ENCODE data around the gene S100A2. TPM values are rescaled to one million over a fixed set of nuclear protein-coding genes. Genes with fewer than 3 reads are reported as not detected.

The S100A2 gene
- polyA plus RNA-seq, 2 of the 4 experiments (the other 2 are of a cell fraction) = 5.1 to 15.9 TPM

DNA sequence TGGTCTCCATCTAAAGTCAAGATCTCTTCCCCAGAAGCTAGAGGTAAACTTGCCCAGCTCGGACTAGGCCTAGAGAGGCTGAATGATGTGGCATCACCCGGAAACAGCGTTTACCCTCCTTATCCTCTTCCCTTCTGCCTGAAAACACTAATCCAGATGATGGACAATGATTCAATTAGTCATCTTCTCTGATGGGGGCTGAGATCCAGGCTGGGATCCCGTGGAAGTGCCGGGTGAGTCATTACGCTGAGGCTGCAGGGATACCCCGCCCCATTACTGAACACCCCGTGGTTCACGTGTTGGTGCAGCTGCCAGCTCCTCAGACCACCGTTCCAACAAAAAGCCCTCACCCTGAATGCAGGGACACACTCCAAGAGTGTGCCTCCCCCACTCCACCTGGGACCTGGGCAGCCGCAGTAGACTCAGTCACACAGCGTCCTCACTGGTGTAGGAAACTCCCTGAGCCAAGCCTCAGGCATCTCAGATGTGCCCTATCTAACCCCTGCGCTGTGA lies 31.9 kb downstream of the S100A2 start (continued):
- TF ChIP-seq RNF2 (IDR thresholded peaks at IDR 0.05; ENCODE audit: borderline replicate concordance, low read depth) = no peak
- TF ChIP-seq FOXS1 (CRISPR knock-in tag; IDR thresholded peaks at IDR 0.05) = no peak
- TF ChIP-seq MYC (IDR thresholded peaks at IDR 0.05; ENCODE audit: borderline replicate concordance, low read length) = no peak
- TF ChIP-seq, protein P1, sequence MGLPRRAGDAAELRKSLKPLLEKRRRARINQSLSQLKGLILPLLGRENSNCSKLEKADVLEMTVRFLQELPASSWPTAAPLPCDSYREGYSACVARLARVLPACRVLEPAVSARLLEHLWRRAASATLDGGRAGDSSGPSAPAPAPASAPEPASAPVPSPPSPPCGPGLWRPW (IDR thresholded peaks at IDR 0.05) = no peak
- TF ChIP-seq SREBF2 (IDR thresholded peaks at IDR 0.05) = no peak
- TF ChIP-seq HOXB13 (CRISPR knock-in tag; IDR thresholded peaks at IDR 0.05; ENCODE audit: low read depth) = no peak
- peak; percentile 84 for TF ChIP-seq JUNB (IDR thresholded peaks at IDR 0.05)
- no peak for TF ChIP-seq CBX2 (IDR thresholded peaks at IDR 0.05; ENCODE audit: borderline replicate concordance, low read depth)
- TF ChIP-seq NR3C1 (IDR thresholded peaks at IDR 0.05) = no peak
- TF ChIP-seq JUN (IDR thresholded peaks at IDR 0.05) = peak; percentile 75 to 89
- peak; percentile 88; the same call in 1 of the 2 replicates for TF ChIP-seq TFCP2L1 (CRISPR knock-in tag; IDR thresholded peaks at IDR 0.05)
- TF ChIP-seq, protein P2, sequence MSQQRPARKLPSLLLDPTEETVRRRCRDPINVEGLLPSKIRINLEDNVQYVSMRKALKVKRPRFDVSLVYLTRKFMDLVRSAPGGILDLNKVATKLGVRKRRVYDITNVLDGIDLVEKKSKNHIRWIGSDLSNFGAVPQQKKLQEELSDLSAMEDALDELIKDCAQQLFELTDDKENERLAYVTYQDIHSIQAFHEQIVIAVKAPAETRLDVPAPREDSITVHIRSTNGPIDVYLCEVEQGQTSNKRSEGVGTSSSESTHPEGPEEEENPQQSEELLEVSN (IDR thresholded peaks at IDR 0.05; ENCODE audit: borderline replicate concordance, low read depth) = no peak
- TF ChIP-seq, protein P3, sequence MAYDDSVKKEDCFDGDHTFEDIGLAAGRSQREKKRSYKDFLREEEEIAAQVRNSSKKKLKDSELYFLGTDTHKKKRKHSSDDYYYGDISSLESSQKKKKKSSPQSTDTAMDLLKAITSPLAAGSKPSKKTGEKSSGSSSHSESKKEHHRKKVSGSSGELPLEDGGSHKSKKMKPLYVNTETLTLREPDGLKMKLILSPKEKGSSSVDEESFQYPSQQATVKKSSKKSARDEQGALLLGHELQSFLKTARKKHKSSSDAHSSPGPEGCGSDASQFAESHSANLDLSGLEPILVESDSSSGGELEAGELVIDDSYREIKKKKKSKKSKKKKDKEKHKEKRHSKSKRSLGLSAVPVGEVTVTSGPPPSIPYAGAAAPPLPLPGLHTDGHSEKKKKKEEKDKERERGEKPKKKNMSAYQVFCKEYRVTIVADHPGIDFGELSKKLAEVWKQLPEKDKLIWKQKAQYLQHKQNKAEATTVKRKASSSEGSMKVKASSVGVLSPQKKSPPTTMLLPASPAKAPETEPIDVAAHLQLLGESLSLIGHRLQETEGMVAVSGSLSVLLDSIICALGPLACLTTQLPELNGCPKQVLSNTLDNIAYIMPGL (CRISPR knock-in tag; IDR thresholded peaks at IDR 0.05; ENCODE audit: borderline replicate concordance) = no peak
- no peak for TF ChIP-seq MAZ (IDR thresholded peaks at IDR 0.05; ENCODE audit: borderline replicate concordance, low read depth, low read length)
- TF ChIP-seq, protein P4, sequence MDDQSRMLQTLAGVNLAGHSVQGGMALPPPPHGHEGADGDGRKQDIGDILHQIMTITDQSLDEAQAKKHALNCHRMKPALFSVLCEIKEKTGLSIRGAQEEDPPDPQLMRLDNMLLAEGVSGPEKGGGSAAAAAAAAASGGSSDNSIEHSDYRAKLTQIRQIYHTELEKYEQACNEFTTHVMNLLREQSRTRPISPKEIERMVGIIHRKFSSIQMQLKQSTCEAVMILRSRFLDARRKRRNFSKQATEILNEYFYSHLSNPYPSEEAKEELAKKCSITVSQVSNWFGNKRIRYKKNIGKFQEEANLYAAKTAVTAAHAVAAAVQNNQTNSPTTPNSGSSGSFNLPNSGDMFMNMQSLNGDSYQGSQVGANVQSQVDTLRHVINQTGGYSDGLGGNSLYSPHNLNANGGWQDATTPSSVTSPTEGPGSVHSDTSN (IDR thresholded peaks at IDR 0.05) = peak; percentile 86
- TF ChIP-seq, protein P5, sequence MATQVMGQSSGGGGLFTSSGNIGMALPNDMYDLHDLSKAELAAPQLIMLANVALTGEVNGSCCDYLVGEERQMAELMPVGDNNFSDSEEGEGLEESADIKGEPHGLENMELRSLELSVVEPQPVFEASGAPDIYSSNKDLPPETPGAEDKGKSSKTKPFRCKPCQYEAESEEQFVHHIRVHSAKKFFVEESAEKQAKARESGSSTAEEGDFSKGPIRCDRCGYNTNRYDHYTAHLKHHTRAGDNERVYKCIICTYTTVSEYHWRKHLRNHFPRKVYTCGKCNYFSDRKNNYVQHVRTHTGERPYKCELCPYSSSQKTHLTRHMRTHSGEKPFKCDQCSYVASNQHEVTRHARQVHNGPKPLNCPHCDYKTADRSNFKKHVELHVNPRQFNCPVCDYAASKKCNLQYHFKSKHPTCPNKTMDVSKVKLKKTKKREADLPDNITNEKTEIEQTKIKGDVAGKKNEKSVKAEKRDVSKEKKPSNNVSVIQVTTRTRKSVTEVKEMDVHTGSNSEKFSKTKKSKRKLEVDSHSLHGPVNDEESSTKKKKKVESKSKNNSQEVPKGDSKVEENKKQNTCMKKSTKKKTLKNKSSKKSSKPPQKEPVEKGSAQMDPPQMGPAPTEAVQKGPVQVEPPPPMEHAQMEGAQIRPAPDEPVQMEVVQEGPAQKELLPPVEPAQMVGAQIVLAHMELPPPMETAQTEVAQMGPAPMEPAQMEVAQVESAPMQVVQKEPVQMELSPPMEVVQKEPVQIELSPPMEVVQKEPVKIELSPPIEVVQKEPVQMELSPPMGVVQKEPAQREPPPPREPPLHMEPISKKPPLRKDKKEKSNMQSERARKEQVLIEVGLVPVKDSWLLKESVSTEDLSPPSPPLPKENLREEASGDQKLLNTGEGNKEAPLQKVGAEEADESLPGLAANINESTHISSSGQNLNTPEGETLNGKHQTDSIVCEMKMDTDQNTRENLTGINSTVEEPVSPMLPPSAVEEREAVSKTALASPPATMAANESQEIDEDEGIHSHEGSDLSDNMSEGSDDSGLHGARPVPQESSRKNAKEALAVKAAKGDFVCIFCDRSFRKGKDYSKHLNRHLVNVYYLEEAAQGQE (IDR thresholded peaks at IDR 0.05) = no peak
- TF ChIP-seq FOSB (CRISPR knock-in tag; IDR thresholded peaks at IDR 0.05) = peak; percentile 90
- TF ChIP-seq HOXB5 (CRISPR knock-in tag; IDR thresholded peaks at IDR 0.05) = peak; percentile 65; the same call in 1 of the 2 replicates
- TF ChIP-seq, protein P6, sequence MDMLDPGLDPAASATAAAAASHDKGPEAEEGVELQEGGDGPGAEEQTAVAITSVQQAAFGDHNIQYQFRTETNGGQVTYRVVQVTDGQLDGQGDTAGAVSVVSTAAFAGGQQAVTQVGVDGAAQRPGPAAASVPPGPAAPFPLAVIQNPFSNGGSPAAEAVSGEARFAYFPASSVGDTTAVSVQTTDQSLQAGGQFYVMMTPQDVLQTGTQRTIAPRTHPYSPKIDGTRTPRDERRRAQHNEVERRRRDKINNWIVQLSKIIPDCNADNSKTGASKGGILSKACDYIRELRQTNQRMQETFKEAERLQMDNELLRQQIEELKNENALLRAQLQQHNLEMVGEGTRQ (IDR thresholded peaks at IDR 0.05) = peak; percentile 49
- peak; percentile 29; the same call in 1 of the 2 replicates for TF ChIP-seq RARB (CRISPR knock-in tag; IDR thresholded peaks at IDR 0.05)
- TF ChIP-seq, protein P7, sequence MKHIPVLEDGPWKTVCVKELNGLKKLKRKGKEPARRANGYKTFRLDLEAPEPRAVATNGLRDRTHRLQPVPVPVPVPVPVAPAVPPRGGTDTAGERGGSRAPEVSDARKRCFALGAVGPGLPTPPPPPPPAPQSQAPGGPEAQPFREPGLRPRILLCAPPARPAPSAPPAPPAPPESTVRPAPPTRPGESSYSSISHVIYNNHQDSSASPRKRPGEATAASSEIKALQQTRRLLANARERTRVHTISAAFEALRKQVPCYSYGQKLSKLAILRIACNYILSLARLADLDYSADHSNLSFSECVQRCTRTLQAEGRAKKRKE (CRISPR knock-in tag; IDR thresholded peaks at IDR 0.05; ENCODE audit: low read depth) = peak; percentile 49; the same call in 1 of the 2 replicates
- no peak for TF ChIP-seq ESRRA (IDR thresholded peaks at IDR 0.05; ENCODE audit: borderline replicate concordance, low read length)
- TF ChIP-seq POLR2AphosphoS2 (conservative IDR thresholded peaks at IDR 0.05; ENCODE audit: low read length) = peak; percentile 98
- peak; percentile 97 for TF ChIP-seq HOXA7 (CRISPR knock-in tag; IDR thresholded peaks at IDR 0.05)
- no peak for TF ChIP-seq CBX8 (IDR thresholded peaks at IDR 0.05)
- peak; percentile 85 for TF ChIP-seq TP53 (CRISPR knock-in tag; IDR thresholded peaks at IDR 0.05)
- TF ChIP-seq, protein P8, sequence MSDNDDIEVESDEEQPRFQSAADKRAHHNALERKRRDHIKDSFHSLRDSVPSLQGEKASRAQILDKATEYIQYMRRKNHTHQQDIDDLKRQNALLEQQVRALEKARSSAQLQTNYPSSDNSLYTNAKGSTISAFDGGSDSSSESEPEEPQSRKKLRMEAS (IDR thresholded peaks at IDR 0.05) = peak; percentile 88
- TF ChIP-seq PHF8 (IDR thresholded peaks at IDR 0.05; ENCODE audit: borderline replicate concordance, low read depth) = no peak
- peak; percentile 91 for TF ChIP-seq FOSL2 (IDR thresholded peaks at IDR 0.05)
- TF ChIP-seq FOSL2 (CRISPR knock-in tag; IDR thresholded peaks at IDR 0.05) = peak; percentile 95
- no peak for TF ChIP-seq ZFP36 (IDR thresholded peaks at IDR 0.05; ENCODE audit: borderline replicate concordance, partially characterized antibody)
- peak; percentile 18; the same call in 1 of the 2 replicates for TF ChIP-seq NPAS2 (CRISPR knock-in tag; IDR thresholded peaks at IDR 0.05; ENCODE audit: borderline replicate concordance)
- no peak for TF ChIP-seq HDAC2 (IDR thresholded peaks at IDR 0.05)
- no peak for TF ChIP-seq ZNF302 (CRISPR knock-in tag; IDR thresholded peaks at IDR 0.05)
- TF ChIP-seq EHMT2 (IDR thresholded peaks at IDR 0.05; ENCODE audit: low read depth) = no peak

Data from A549 (cell line).